GM12873 (cell line): Measurements from ENCODE around the gene ZSWIM8.

Experiments
- TF ChIP-seq, protein P1 (sequence below): IDR thresholded peaks from 2 replicates; pipeline ENCODE4 v1.5.1; 2012; ENCODE audit warnings: low read depth, mild to moderate bottlenecking, moderate library complexity, low read length, control low read depth; ENCODE audit not compliant: insufficient read depth; ENCODE audit errors: missing control alignments

Gene ZSWIM8

GRCh38 chr10:73827346-73828089 lies 42.1 kb downstream of the ZSWIM8 start:
- TF ChIP-seq, protein P1, sequence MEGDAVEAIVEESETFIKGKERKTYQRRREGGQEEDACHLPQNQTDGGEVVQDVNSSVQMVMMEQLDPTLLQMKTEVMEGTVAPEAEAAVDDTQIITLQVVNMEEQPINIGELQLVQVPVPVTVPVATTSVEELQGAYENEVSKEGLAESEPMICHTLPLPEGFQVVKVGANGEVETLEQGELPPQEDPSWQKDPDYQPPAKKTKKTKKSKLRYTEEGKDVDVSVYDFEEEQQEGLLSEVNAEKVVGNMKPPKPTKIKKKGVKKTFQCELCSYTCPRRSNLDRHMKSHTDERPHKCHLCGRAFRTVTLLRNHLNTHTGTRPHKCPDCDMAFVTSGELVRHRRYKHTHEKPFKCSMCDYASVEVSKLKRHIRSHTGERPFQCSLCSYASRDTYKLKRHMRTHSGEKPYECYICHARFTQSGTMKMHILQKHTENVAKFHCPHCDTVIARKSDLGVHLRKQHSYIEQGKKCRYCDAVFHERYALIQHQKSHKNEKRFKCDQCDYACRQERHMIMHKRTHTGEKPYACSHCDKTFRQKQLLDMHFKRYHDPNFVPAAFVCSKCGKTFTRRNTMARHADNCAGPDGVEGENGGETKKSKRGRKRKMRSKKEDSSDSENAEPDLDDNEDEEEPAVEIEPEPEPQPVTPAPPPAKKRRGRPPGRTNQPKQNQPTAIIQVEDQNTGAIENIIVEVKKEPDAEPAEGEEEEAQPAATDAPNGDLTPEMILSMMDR = no peak

DNA sequence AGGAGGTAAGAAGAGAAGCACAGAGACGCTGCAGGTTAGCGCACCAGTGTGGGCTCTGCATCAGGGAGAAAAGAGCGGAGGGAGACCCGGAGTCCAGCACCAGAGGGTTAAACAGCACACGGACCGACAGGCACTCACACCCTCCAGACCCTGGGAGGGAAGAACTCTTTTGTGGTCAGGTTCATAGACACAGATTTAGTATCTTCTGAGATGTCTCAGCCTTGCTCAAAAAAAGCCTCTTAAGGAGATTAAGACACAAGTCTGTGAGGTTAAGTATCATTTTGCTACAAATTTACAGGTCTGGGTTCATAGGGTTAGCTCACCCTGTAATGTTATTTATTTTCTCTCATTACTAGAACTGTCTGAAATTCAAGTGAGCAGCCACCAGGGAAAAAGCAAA lies 42.8 kb downstream of the ZSWIM8 start:
- TF ChIP-seq, protein P1 = no peak

DNA sequence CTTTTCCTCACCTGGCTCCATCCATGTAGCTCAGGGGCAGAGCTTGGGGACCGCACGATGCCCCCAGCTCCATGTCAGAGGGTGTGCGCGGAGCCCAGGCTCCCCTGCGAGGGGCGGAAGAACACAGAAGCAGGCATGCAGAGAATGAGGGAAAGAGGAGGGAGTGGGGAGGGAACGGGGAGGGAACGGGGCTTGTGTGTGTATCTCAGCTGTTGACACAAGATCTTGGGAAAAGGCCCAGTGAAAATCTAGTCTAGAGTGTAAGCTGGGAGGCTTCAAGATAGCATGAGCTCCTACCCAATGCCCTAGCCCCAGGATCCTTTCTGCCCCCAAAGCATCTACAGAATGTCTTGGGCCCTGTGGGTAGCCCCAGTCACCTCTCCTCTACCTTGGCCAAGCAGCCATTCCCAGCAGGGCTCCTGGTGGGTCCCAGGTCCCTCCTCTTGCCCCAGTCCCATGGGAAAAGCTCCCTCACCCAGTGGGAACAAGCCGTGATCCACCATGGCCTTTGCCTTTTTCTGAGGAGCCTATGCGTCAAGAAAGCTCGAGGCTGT lies 51.1 kb downstream of the ZSWIM8 start:
- TF ChIP-seq, protein P1 = no peak

DNA sequence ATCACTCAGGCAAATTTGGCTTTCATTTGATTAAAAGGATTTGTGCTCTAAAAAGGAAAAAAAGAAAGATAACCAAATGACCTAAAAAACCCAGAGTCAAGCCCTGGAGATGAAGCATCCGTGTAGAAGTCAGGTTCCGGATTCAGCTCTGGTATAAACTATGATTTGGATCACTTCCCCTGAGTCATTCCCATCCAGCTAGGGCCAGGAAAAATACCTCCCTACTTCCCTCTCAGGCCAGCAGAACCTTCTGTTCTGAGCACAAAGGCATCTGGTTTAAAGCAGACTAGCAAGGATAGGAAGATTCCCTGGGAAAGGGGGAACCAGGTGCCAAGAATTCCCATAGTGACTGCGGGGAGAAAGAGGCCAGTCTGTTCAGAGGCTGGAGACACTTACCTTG lies 51.7 kb downstream of the ZSWIM8 start:
- TF ChIP-seq, protein P1 = no peak

GRCh38 chr10:73838008-73838567 lies 52.7 kb downstream of the ZSWIM8 start:
- TF ChIP-seq, protein P1 = no peak

DNA sequence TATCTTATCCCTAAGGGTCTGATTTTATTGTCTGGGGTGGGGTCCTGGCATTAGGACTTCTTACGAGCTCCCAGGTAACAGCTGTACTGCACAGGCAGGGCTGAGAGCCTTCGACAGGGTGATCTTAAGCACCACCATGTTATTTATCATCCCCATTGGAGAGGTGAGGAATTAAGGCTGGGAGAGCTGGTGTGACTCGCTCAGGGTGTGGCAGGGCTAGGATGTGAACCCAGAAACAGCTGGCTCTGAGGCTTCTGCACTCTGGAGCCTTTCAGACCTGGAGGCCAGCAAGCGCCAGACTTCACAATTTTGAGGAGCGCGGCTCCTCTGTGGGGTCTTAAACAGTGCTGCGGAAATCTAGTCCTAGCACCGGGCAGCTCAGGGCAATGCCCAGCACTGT lies 53.4 kb downstream of the ZSWIM8 start:
- TF ChIP-seq, protein P1 = no peak

DNA sequence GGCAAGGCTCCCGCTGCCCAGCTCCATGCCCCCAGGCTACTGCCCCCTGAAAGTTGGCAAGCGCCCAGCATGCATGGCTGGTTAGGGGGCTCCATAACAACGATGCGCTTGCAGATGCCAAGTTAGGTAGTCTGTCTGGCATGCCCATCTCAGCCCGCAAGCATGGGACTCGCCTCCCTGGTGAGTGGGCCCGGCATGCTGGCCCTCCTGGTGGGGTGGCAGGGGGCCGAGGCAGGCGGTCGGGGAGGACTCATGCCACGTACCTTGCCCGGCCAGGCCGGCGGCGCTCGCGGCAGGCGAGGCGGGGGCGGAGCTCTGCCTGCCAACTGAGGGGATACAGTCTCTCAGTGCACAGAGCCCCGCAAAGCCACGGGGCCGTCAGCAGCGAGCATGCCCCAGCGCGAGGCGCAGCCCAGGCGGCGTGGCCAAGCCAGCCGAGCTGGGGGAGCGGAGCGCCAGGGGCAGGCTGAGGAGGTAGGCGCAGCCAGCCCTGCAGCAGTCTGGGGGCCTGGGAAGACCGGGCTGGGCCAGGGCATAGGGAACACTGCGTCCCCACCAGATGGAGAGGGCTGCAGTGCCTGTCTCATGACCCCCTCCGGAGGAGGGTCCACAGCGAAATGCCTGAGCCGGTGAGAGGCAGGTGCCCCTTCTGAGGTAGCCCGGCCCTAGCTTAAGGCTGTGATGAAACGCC lies 54.0 kb downstream of the ZSWIM8 start:
- TF ChIP-seq, protein P1 = no peak
